Tracheal epithelial cell (primary cell): Measurements from ENCODE around the gene CR1L. TPM values are rescaled to one million over a fixed set of nuclear protein-coding genes. Genes with fewer than 3 reads are reported as not detected.

Experiments
- total RNA-seq: library from RNA; depleted of rRNA; stranded (reverse); fragments of >200 nt; gene quantifications from 2 replicates; pipeline ENCODE4 v1.2.1, GENCODE V29; 2014

The CR1L gene
- not detected in 2 replicates for total RNA-seq

DNA sequence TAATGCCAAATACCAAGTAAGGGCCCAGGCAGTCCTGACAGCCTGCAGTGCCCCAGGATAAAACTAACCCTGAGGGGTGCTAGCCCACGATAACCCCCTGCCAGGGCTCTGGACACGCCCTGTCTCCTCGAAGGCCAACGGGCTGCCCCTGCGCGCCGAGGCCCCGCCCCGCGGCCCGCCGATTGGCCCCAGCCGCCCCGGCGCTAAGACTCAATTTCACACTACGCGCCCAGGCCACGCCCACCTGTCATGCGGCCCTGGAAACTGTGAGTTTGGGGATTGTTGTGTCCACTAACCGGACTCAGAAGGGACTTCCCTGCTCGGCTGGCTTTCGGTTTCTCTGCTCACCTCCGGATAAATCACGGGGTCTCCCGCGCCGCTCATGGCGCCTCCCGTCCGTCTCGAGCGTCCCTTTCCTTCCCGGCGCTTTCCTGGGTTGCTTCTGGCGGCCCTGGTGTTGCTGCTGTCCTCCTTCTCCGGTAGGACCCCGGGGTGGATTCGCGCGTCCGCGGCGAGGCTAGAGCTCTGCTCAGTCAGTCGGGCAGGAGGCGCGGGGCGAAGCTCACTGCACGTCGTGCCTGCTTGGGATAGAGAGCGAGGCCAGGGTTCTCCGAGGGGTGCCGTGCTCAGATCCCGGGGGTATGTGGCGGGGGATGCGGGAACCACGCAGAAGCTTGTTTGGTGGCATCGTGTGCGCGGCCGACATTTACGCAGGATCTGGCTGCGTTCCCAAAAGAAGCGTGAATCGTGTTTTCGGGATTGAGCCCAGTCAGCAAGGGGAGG, at the start of gene CR1L:
TSS of gene CR1L (plus strand) at position 282 of the 783 bp plus-strand sequence. CDS start at position 383, 101 bp downstream.

DNA sequence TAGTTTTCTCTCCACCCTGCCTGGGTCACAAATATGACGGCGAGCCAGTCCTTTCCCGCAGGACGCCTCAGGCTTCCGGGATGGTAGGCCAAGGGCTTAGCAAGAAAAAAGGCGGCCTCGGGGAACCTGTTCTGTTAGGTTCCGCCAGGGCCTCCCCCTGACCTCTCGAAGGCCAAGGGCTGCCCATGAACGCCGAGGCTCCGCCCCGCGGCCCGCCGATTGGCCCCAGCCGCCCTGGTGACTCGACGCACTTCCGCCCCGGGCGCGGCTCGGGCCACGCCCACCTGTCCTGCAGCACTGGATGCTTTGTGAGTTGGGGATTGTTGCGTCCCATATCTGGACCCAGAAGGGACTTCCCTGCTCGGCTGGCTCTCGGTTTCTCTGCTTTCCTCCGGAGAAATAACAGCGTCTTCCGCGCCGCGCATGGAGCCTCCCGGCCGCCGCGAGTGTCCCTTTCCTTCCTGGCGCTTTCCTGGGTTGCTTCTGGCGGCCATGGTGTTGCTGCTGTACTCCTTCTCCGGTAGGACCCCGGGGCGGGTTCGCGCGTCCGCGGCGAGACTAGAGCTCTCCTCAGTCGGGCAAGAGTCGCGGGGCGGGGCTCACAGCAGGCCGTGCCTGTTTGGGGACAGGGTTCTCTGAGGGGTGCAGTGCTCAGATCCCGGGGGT, 107.0 kb downstream of the CR1L start, which contains the start of gene CD46:
TSS of gene CD46 (plus strand) at position 265 of the 666 bp plus-strand sequence. CDS start at position 424, 159 bp downstream.

Other genes starting within 250 kb of the CR1L start
- 0.21 TPM in 1 of 2 replicates, not detected in the other for gene CR2, start 190.8 kb upstream of the CR1L start, total RNA-seq
- not detected in 2 replicates for gene CR1, start 149.0 kb upstream of the CR1L start, total RNA-seq
- gene CD46, start 106.9 kb downstream of the CR1L start, total RNA-seq = 104 and 141 TPM in 2 replicates